GM19395 (cell line): ENCODE measurements around the gene PSMD5.
A peak's percentile ranks its signal among the peaks of the same experiment; 100 is the strongest.
"Not testable (repeated sequence)": the region's sequence is repeated elsewhere in the genome, so short reads cannot be mapped to it uniquely, and the experiment has no call there.

ENCODE experiments used
- ATAC-seq: cut with Tn5 transposase; IDR thresholded peaks from one replicate; pipeline ENCODE4 v1.9.1; 2021; ENCODE audit warnings: mild to moderate bottlenecking, moderate library complexity; ENCODE audit not compliant: unreplicated experiment

PSMD5 gene

GRCh38 chr9:120815075-120815474, 27.6 kb downstream of the PSMD5 start:
- no peak for ATAC-seq

- no peak for ATAC-seq
These were observed 33.8 kb downstream of the PSMD5 start for GRCh38 chr9:120808931-120809330.

GRCh38 chr9:120807607-120808379, 34.9 kb downstream of the PSMD5 start:
- ATAC-seq: no peak

- ATAC-seq: not testable (repeated sequence)
These were observed 37.8 kb downstream of the PSMD5 start for GRCh38 chr9:120804784-120805363.

- no peak for ATAC-seq
These were observed 41.3 kb downstream of the PSMD5 start for GRCh38 chr9:120801441-120801840.

GRCh38 chr9:120792898-120793765, 49.6 kb downstream of the PSMD5 start, which contains the start of gene FBXW2:
Gene FBXW2, minus strand, starts transcription at chr9:120793416. Its CDS starts 5,158 bp downstream, at chr9:120788258.
- ATAC-seq: peak; percentile 86

- ATAC-seq: no peak
These were observed 51.6 kb downstream of the PSMD5 start for GRCh38 chr9:120791161-120791560.

- ATAC-seq: no peak
These were observed 54.8 kb downstream of the PSMD5 start for GRCh38 chr9:120787933-120788332.

- no peak for ATAC-seq
These were observed 59.1 kb downstream of the PSMD5 start for GRCh38 chr9:120783602-120784047.

GRCh38 chr9:120781236-120781635, 61.5 kb downstream of the PSMD5 start:
- no peak for ATAC-seq

- no peak for ATAC-seq
These were observed 62.4 kb downstream of the PSMD5 start for GRCh38 chr9:120780367-120780766.

- no peak for ATAC-seq
These were observed 63.5 kb downstream of the PSMD5 start for GRCh38 chr9:120779227-120779626.

GRCh38 chr9:120778758-120779157, 64.0 kb downstream of the PSMD5 start:
- ATAC-seq: no peak

- no peak for ATAC-seq
These were observed 65.5 kb downstream of the PSMD5 start for GRCh38 chr9:120777229-120777628.

GRCh38 chr9:120776788-120777187, 65.9 kb downstream of the PSMD5 start:
- ATAC-seq: no peak

- no peak for ATAC-seq
These were observed 66.9 kb downstream of the PSMD5 start for GRCh38 chr9:120775859-120776258.

- no peak for ATAC-seq
These were observed 68.0 kb downstream of the PSMD5 start for GRCh38 chr9:120774719-120775118.

GRCh38 chr9:120773256-120773655, 69.5 kb downstream of the PSMD5 start:
- no peak for ATAC-seq

GRCh38 chr9:120770931-120771330, 71.8 kb downstream of the PSMD5 start:
- ATAC-seq: no peak

GRCh38 chr9:120768886-120769285, 73.8 kb downstream of the PSMD5 start:
- ATAC-seq: no peak

GRCh38 chr9:120768247-120768646, 74.5 kb downstream of the PSMD5 start:
- no peak for ATAC-seq
